Upper lobe of right lung (tissue), 1 donor: ENCODE measurements around the gene MCAT. TPM values are rescaled to one million over a fixed set of nuclear protein-coding genes. Genes with fewer than 3 reads are reported as not detected.

ENCODE experiments used
- ATAC-seq: fragments of 200-7000 bp; cut with Tn5 transposase; one replicate; pipeline ENCODE4 v1.9.1; 2020; ENCODE audit warnings: mild to moderate bottlenecking, moderate library complexity
- DNase-seq: peaks from one replicate; pipeline ENCODE4 v3.0.0-alpha.2; 2020
- H3K27ac ChIP-seq: fragments of 200-600 bp; one replicate; pipeline ENCODE4 v1.8.0; 2022
- H3K27me3 ChIP-seq: fragments of 200-600 bp; one replicate; pipeline ENCODE4 v1.8.0; 2022; ENCODE audit warnings: mild to moderate bottlenecking
- H3K36me3 ChIP-seq: fragments of 200-600 bp; one replicate; pipeline ENCODE4 v1.8.0; 2022
- H3K4me1 ChIP-seq: fragments of 200-600 bp; one replicate; pipeline ENCODE4 v1.8.0; 2022
- H3K4me3 ChIP-seq: fragments of 200-600 bp; one replicate; pipeline ENCODE4 v1.8.0; 2022; ENCODE audit warnings: mild to moderate bottlenecking
- H3K9me3 ChIP-seq: fragments of 200-600 bp; one replicate; pipeline ENCODE4 v1.8.0; 2022
- CTCF ChIP-seq: fragments of 200-600 bp; IDR thresholded peaks from one replicate; pipeline ENCODE4 v1.8.0; 2022; ENCODE audit warnings: antibody characterized with exemption
- intact Hi-C: fragments of 100-400 bp; cut with DNase I; formaldehyde crosslinking; loops from one replicate; pipeline ENCODE4 v1.11.0; 2022
- total RNA-seq: library from RNA; stranded (reverse); fragmentation: NEBNext Ultra II Directional; extraction: Animal tissue kit (Norgen Biotek cat#: 25700); gene quantifications from one replicate; pipeline ENCODE4 v1.2.1, GENCODE V29; 2021
- donor health status: DM: no; HTN: yes; CAD: no; lungs with severe emphysema.

Gene MCAT
- total RNA-seq, 1 donor from 2014 or later, result 12.1 TPM

GRCh38 chr22:43181321-43182076 lies 38.3 kb upstream of the MCAT start:
- H3K4me3 ChIP-seq, result no peak overlapping the region
- peaks cover 9% of the 10 kb centered on the region for H3K36me3 ChIP-seq
- H3K27ac ChIP-seq, result no peak overlapping the region
- H3K4me1 ChIP-seq, result peaks cover 11% of the 10 kb centered on the region
- H3K27me3 ChIP-seq, result no peaks in the 10 kb centered on the region
- H3K9me3 ChIP-seq, result no peaks in the 10 kb centered on the region
- ATAC-seq (no peak), DNase-seq (no peak)
- intact Hi-C loops, result no loop called here
- TF ChIP-seq CTCF, result no peak

GRCh38 chr22:43180670-43181069 lies 37.5 kb upstream of the MCAT start:
- H3K27ac ChIP-seq, result no peak overlapping the region
- ATAC-seq (no peak), DNase-seq (no peak)
- H3K9me3 ChIP-seq, result no peaks in the 10 kb centered on the region
- no peak for TF ChIP-seq CTCF
- no peak overlapping the region for H3K4me3 ChIP-seq
- no peaks in the 10 kb centered on the region for H3K27me3 ChIP-seq
- peaks cover 16% of the 10 kb centered on the region for H3K36me3 ChIP-seq
- intact Hi-C loops, result no loop called here
- peaks cover 4% of the 10 kb centered on the region for H3K4me1 ChIP-seq

- TF ChIP-seq CTCF, result no peak
- ATAC-seq (no peak), DNase-seq (no peak)
- H3K36me3 ChIP-seq, result peaks cover 22% of the 10 kb centered on the region
- no peaks in the 10 kb centered on the region for H3K27me3 ChIP-seq
- intact Hi-C loops, result no loop called here
- H3K27ac ChIP-seq, result no peak overlapping the region
- H3K9me3 ChIP-seq, result no peaks in the 10 kb centered on the region
- H3K4me1 ChIP-seq, result no peaks in the 10 kb centered on the region
- no peak overlapping the region for H3K4me3 ChIP-seq
These were observed 36.7 kb upstream of the MCAT start for GRCh38 chr22:43179911-43180195.

- ATAC-seq (no peak), DNase-seq (no peak)
- H3K36me3 ChIP-seq, result peaks cover 25% of the 10 kb centered on the region
- intact Hi-C loops, result no loop called here
- no peaks in the 10 kb centered on the region for H3K4me1 ChIP-seq
- no peaks in the 10 kb centered on the region for H3K27me3 ChIP-seq
- H3K4me3 ChIP-seq, result no peak overlapping the region
- no peak overlapping the region for H3K27ac ChIP-seq
- no peaks in the 10 kb centered on the region for H3K9me3 ChIP-seq
- no peak for TF ChIP-seq CTCF
These were observed 36.1 kb upstream of the MCAT start for GRCh38 chr22:43179146-43179910.

- Histone ChIP-seq H3K4me1 (no peaks in the 10 kb centered on the region), H3K9me3 (no peaks in the 10 kb centered on the region), H3K4me3 (no peak overlapping the region), H3K27me3 (no peaks in the 10 kb centered on the region), H3K27ac (no peak overlapping the region), H3K36me3 (peaks cover 38% of the 10 kb centered on the region)
- intact Hi-C loops, result no loop called here
- peak; percentile 70 for DNase-seq
- peak; percentile 14 for ATAC-seq
- no peak for TF ChIP-seq CTCF
These were observed 34.3 kb upstream of the MCAT start for GRCh38 chr22:43177479-43177878.
